ENCODE results near the gene DRC7.

GRCh38 chr16:57694725-57695679, at the start of gene DRC7:
- TF ChIP-seq POLR2A (IDR thresholded peaks at IDR 0.05; ENCODE audit: low read depth, low read length) (no peak), POLR2AphosphoS5 (IDR thresholded peaks at IDR 0.05; ENCODE audit: low read depth, low read length) (no peak), SPI1 (IDR thresholded peaks at IDR 0.05; ENCODE audit: low read depth, low read length) (no peak), TAF1 (IDR thresholded peaks at IDR 0.05; ENCODE audit: low read depth, low read length) (no peak), PAX5 (IDR thresholded peaks at IDR 0.05; ENCODE audit: insufficient read depth, low read length, severe bottlenecking) (no peak)
